ENCODE measurements around the gene LILRB2.
"Not testable (repeated sequence)": the region's sequence is repeated elsewhere in the genome, so short reads cannot be mapped to it uniquely, and the experiment has no call there.

The LILRB2 gene

DNA sequence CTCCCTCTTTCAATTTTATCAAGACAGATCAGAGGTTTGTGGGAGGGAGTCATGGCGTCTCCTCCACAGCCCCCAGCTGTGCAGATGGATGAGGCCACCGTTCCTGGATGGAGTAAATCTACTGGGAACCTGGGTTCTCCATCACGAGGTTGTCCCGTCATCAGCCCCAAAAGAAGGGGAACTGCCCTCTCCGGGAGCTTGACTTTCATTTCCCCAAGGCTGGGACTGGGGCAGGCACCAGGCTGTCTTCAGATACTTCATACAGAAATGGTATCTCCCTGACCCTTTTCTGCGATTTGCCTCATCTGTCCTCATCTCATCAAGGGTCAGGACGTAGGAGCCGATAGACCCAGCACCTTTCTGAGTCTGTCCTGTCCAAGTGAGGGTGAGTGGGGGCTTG is 9.8 kb downstream of the LILRB2 start:
- DNase-seq = no peak

GRCh38 chr19:54268936-54269335 is 12.0 kb downstream of the LILRB2 start:
- DNase-seq = no peak

DNA sequence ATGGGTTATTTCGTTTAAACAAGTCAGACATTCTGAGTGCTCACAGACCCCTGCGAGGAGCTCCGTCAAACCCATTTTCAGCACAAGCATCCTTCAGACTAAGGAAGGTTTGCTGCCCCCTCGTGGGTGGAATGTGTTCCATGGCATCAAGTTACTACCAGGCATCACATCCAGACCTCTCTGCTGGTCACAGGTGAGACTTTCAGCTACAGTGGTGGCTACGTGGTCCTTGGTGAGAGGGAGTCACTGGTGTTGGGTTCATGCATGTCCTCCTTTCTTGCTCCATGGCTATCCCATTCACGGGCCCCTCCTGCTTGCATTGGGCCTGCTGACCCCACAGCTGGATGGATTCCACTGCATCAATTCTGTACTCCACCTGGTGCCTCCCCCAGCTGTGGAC is 14.8 kb downstream of the LILRB2 start:
- peak; percentile 55 for DNase-seq

- DNase-seq = no peak
Observed at GRCh38 chr19:54262470-54262869, 18.4 kb downstream of the LILRB2 start.

- no peak for DNase-seq
Observed at GRCh38 chr19:54262066-54262465, 18.8 kb downstream of the LILRB2 start.

- no peak for DNase-seq
Observed at GRCh38 chr19:54257116-54257480, 23.8 kb downstream of the LILRB2 start, which contains the start of gene LILRB5. Gene LILRB5, minus strand, starts transcription at chr19:54257273. Its CDS starts 80 bp downstream, at chr19:54257193.

- DNase-seq = no peak
Observed at GRCh38 chr19:54256250-54257115, 24.4 kb downstream of the LILRB2 start.

- DNase-seq = no peak
Observed at GRCh38 chr19:54255105-54255775, 25.7 kb downstream of the LILRB2 start.

DNA sequence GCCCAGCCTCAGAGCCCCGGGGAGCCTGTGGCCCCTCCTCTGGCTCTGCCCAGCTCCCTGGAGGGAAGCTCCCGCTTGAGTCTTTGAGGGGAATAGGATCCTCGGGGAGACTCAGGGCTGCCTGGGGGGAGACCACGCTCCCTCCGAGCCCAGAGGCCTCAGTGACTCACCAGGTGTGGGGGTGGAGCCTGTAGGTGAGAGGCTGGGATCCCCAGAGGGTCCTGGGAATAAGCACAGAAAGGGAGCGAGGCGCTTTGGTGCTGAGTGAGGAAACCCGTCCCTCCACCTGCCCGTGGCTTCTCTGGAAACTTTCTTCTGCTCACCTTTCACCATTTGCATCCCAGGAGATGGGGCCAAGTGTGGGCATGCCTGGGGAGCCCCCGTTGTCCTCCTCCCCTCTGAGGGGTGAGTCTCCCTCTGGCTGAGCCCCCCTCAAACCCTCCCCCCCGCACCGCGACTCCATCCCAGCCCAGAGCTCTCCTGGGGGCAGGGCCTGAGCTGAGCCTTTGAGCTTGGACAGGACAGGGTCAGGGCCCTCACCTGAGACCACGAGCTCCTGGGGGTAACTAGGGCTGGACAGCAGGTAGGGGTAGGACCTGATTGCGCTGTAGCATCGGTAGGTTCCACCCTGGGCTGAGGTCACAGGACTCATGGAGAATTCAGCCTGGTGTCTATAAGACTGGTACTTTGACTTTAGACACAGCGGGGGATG is 26.6 kb downstream of the LILRB2 start:
- DNase-seq = no peak

DNA sequence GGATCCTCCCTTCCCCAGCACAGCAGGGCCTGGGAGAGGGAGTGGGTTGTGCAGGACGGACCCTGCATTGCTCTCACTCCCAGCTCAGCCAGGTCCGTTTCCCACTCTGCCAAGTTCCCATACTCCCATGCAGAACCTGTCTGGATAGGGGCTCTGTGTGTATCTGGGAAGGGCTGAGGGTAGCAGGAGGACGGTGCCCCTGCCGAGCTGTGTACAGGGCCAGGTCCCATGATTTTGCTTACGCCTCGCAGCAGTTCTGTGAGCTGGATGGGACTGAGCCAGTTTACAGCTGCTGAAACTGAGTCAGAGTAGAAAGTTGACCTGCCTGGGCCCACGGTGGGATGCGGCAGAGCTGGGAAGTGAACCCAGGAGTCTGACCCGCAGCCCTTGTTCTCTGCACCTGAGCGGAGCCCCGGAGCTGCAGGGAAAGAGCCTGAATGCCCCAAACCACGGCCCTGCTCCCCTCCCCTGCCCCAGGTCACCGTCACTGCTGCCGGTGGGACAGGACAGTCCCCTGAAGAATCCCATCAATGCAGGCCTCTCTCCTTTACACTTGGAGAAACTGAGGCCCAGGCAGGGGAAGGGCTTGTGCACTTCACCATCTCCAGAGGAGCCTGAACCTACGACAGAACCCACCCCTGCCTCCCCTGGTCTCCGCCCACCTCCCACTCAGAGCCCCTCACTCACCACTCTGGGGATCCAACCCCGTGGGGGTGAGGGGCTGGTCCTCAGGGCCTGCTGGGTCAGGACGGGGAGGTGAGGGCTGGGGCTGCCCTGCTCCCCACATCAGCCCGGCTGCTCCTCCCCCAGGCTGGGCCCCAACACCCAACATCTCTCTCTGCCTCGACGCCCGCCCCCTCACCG is 27.3 kb downstream of the LILRB2 start:
- no peak for DNase-seq

- no peak for DNase-seq
Observed at GRCh38 chr19:54252845-54253244, 28.1 kb downstream of the LILRB2 start.

GRCh38 chr19:54252243-54252642 is 28.7 kb downstream of the LILRB2 start:
- no peak for DNase-seq

DNA sequence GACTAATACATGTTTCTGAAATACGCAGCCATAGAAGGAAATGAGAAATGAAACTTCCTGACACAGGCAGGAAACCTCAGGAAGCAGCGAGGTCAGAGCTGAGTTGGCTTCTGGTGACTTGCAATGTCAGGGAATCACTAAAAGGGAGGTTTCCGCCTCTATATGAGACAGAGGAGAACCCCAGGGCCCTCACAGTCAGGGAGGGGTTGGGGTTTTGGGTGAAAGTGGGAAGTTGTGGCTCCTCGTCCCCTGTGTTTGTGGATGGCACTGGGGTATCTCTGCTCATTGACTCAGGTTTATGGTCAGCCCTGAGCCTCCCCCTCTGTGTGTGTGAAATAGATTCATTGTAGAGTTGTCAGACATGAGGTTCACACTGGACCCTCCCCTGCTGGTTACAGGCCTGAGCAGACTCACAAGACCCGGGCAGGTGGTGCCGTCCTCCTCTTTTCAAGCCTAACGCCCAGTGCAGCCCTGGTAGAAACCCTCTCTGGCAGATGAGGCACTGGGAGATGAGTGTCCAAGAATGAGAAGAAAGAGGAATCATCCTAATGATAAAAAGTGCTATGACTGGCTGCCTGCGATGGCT is 32.8 kb downstream of the LILRB2 start:
- peak; percentile 74 for DNase-seq

GRCh38 chr19:54247106-54247930 is 33.6 kb downstream of the LILRB2 start:
- DNase-seq = no peak

- no peak for DNase-seq
Observed at GRCh38 chr19:54245936-54246335, 35.0 kb downstream of the LILRB2 start.

GRCh38 chr19:54243809-54244208 is 37.1 kb downstream of the LILRB2 start:
- DNase-seq = peak; percentile 27

- not testable (repeated sequence) for DNase-seq
Observed at GRCh38 chr19:54242646-54243045, 38.3 kb downstream of the LILRB2 start, which contains the start of gene LILRA6. Gene LILRA6, minus strand, starts transcription at chr19:54242790.

DNA sequence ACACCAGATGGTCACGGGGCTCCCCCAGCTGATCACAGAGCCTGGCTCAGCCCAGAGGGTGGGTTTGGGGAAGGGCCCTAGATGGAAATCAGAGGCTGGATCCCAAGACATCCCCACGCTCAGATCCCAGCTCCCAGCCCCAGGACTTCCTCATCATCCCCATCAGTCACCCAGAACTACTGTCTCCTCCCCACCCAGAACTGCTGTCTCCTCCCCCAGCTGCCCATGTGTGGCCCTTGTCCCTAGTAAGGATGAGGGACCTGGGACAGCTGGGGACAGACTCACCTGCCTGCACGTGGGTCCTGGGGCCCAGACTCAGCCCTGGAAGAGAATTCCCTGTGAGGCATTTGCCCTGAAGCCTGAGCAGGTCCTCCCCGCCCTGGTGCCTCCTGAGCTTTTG is 38.7 kb downstream of the LILRB2 start:
- not testable (repeated sequence) for DNase-seq

DNA sequence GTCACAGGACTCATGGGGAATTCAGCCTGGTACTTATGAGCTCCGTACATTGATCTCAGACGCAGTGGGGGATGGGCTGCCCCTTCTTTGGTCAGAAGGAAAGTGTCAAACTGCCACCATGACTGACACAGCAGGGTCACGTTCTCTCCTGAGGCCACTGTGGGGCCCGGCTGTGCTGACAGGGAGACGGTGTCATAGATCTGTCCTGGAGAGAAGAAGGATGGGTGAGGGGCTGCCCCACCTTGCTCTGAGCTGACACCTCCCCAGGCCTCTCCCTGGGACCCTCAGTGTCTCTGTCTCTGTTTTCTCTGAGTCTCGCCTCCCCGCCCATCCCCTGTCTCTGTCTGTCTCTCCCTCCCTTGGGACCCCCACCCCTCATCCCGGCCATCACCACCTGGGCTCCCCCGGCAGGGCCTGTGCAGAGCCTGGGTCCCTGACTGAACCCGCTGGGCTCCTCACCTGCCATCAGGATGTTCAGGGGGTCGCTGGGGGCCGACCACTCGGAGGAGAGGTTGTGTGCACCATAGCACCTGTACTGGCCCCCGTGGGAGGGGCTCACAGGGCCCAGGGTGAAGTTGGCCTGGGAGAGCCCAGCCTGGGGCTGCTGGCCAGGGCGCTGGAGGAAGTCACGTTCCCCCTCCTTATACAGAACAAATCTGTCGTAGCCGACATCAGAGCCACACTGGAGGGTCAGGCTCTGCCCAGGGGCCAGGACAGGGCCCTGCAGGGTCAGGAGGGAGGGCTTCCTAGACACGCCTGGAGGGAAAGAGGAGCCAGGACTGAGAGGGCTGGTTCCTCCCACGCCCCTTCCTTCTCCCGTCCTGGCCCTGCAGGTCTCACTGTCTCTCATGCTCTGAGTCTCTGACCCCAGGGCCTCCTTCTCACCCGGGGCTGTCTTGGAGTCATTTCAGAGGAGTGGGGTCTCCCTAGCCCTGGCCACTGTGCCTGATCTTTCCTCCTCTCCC is 40.3 kb downstream of the LILRB2 start:
- DNase-seq = not testable (repeated sequence)

Data from GDM1 (cell line).